ENCODE results near the gene CAMK2N1.

The CAMK2N1 gene

DNA sequence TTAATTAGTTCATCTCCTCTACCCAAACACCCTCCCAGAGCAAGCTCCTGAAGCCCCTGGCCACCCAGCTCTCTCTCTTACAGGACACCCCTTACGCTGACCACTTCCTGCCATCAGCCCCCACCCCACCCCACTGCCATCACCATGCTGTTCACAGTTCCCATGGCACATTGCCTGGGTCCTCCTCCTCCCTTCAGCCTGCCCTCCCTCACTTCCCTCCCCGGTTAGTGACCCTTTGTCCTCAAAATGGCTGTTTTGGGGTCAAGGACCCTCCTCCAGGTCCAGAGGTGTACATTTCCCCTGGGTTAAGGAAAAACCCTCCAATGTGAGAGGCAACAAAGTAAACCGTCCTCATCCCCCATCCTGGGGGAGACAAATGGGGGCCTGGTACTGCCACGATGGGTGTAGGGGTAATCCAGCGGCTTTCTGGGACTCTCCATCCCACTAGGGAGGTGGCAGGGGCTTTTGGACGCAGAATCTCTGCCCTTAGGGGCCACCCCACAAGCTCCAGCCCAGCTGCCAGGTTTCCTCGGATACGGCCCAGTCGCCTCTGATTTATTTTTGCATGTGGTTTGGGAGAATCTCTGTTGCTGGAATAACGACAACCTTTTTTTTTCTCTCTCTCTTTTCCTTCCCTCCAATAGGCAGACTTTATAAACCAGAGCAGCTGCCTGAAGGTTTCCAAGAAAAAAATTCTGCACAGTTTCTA is 8.5 kb downstream of the CAMK2N1 start:
- DNase-seq: no peak

DNA sequence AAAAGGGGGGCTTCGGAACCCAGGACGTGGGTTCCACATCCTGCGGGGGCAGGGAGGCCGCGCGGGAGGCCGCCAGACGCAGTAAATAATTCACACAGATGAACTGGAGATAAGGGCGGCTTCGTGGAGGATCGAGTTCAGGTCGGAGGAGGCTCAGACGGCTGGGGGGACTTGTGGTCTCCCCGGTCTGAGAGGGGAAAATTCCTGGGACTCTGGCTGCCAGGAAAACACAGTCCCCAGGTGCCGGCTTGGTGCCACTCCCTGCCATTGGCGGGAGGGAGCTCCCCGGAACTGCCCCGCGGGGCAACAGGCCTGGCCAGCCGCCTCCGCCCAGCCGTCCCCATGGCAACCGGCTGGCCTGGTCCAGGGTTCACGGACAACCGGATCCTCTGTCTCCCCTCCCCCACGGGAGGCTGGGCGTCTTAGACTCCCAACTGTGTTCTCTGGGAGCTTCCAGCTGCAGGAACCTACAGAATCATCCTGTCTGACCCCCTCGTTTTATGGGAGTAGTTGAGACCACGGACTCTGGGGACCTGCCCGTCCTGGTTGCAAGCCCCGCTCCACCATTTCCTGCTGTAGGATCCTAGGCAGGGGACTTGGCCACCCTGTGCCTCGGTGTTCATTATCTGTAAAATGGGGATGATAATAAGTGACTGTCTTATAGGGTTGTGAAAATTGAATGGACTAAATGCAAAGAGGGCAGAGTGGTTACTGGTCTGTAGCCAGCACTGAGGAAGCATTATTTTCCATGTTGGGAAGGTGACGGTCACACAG is 9.6 kb downstream of the CAMK2N1 start:
- DNase-seq: no peak

DNA sequence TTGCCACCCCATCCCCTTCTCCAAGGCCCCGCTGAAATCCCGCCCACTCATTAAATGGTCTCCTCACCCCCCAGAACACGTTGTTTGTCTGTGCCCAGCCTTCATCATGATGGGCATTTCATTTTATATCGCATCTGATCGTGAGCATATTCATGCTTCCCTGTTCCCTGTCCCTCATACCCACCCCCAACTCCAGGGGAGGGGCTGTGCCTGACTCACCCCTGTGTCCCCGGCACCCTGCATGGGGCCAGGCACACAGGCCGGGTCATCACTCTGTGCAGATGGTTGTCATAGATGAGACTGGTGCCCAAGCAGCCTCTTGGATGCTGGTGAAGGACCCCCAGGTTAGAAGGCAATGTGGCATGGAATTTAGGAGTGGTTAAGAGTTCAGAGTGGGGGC is 11.0 kb downstream of the CAMK2N1 start:
- no peak for DNase-seq

DNA sequence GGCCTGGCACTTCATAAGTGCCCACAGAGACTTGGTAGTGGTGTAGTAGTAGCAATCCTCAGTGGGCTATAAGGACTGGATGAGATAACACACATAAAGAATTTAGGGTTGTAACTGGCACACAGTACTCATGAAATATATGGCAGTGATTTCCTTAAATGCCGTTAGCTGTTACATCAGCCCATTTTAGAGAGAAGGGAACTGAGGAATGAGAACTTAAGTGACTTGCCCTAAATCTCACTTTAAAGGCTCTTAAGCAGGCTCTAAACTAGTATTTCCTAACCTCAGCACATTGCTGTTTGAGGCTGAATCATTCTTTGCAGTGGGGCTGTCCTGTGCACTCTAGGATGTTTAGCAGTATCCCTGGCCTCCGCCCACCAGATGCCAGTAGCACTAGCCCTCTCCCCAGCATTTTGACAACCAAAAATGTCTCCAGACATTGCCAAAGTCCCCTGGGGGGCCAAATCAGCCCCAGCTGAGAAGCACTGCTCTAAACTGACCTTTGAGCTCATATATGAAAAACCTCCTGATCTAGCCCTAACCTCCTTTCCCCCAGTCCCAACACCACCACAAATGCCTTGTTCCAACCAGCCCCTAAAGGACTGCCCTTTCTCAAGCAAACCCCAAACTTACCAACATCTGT is 11.6 kb downstream of the CAMK2N1 start:
- no peak for DNase-seq

DNA sequence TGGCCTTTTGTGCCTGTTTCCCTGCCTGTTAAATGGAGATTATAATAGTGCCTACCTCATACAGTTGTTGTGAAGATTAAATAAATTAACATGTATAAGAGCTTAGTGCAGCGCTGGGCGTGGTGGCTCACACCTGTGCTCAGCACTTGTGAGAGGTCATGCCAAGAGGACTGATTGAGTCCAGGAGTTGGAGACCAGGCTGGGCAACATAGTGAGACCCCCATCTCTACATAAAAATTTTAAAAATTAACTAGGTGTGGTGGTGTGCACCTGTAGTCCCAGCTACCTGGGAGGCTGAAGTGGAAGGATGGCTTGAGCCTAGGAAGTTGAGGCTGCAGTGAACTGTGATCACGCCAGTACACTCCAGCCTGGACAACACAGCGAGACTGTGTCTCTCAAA is 12.1 kb downstream of the CAMK2N1 start:
- no peak for DNase-seq

DNA sequence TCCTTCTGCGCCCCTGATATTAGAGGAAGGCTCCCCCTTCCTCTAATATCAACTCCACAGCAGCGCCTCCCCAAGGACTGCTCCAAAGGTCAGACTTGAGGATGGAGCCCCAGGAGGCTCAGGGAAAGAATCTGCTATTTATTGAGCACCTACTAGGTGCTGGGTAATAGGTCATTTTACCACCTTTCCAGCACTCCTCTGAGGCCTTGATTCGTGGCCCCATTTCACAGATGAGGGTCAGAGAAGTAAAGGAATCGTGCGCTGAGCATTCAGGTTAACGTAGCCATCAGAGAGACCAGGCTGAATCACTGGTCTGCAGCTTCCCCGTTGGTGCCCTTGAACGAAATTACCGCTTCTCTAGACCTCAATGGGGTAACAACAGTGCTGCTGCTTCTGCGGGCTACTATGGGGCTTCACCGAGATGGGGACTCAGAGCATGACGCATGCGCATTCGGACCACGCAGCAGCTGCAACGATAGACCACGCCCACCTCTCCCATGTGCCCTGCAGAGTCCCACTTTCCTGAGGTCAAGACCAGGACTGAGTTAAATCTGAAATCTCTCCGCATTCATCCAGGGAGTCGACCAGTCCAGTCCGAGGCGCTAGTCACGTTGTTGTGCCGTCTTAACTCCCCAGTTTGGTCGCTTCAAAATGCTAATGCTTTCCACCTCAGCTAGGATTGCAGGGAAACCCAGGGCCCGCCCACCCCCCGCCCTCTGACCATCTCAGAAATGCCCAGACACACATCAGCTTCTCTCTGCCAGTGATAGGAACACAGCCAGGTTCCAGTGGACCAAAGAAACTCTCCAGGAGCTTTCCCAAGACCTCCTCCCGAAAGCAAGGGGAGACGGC is 12.9 kb downstream of the CAMK2N1 start:
- DNase-seq: no peak

DNA sequence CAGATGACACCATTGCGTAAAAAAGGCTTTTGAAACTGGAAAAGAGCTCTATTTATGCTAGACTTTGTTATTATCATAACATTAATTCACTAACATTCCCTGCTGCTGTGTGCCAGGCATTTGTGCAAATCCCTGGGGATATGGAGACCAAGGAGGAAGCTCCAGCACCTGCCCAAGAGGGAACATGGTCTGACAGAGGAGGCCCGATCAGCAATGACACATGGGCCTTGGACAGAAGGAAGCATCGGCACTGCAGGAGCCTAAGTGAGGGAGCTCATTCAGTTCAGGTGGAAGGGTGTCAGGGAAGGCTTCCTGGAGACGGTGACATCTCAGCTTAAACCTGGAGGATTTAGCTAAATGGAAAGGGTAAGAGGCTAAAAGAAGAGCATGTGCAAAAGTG is 13.9 kb downstream of the CAMK2N1 start:
- no peak for DNase-seq

DNA sequence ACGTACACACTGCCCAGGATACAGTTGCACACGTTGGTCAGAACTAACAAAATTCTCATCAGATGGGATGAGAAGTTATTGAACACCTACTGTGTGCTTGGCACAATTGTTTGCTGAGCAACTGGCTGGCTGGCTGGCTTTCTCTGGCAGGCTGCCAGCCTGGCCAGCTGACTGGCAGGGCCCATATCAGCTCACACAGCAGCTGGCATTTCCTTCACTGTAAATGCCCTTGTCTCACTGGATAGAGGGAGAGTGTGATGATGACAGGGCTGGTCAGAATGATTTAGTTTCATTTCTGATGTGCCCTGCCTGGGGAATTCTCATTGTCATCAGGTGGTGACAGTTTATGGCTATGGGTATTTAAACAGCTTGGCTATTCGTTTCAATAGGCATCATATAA is 15.8 kb downstream of the CAMK2N1 start:
- no peak for DNase-seq

DNA sequence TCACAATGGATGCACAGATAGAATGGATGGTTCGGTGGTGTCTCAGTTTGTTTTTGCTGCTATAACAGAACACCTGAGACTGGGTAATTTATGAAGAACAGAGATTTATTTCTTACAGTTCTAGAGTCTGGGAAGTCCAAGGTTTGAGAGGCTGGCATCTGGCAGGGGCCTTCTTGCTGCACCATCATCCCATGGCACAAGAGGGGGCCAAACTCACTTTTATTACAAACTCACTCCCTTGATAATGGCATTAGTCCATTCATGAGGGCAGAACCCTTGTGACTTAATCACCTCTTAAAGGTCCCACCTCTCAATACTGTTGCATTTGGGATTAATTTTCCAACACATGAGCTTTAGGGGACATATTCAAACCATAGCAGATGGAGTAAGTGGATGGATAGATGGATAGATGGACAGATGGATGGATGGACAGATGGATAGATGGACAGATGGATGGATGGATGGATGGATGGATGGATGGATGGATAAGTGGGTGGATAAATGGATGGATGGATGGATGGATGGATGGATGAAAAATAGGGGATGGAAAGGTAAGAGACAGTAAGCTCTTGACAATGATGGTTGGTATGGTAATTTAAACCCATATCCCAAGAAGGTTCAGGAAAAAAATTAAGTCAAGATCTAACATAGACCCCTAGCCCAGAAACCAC is 16.5 kb downstream of the CAMK2N1 start:
- no peak for DNase-seq

DNA sequence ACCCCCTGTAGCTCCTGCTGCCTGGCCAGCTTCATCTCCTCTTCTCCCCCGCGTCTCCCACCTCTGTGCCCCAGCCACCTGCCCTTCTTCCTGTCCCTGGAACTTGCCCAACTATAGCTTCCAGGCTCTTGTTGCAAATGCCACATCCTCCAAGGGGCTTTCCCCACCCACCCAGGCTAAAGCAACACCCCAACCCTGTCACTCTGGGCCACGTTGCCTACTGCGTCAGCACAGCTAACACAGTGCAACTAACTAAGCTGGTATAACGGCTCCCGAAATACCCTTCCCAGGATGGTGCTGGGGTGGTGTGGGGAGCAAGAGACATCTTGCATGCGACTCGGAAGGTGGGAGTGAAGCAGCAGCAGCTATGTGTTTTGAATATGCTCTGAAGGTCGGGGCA is 19.7 kb downstream of the CAMK2N1 start:
- no peak for DNase-seq

DNA sequence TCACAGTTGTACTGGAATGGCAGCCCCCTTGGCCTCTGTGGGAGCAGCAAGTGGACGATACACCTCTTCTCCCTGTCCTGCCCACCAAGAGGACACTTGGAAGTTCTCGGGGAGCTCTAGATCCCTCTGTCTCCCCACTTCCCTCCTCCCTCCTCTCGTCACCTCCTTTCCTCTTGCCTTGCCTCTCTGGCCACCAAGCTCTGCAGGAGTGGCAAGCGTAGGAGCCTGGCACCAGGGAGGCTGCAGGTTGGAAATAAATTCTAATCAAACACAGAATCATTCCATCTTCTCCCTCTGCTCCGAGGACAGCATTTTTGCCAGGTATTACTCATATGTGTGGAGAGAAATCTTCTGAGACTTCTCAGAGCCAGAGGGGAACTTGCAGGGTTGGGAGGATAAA is 20.8 kb downstream of the CAMK2N1 start:
- DNase-seq: no peak

DNA sequence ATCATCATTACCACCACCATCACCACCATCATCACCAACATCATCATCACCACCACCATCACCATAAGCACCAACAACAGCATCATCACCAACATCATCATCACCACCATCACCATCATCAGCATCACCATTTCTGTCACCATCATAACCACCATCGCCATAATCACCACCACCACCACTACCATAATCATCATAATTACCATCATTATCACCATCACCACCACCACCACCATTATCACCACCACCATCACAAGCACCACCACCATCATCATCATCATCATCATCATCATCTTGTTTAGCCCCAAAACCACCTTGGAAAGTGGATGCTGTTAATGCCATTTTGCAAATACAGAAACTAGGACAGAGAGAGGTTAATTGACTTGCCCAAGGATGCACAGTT is 22.5 kb downstream of the CAMK2N1 start:
- DNase-seq: no peak

DNA sequence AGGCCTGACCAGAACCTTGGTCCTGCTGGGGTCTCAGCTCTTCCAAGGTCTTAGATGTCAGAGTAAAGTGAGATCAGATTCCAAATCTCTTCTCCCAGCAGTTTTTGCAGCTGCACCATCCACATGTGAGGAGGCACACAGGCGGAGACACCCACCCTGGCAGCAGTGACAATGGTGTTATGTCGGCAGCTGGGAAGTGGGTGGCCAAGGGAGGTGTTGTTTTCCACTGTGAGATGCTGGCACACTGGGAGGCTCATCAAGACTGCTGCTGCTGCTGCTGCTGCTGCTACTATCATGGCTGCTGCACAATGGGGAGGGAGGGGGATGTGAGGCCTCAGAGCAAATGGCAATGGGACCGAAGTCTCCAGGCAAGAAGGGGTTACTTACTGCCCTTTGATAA is 23.6 kb downstream of the CAMK2N1 start:
- no peak for DNase-seq

DNA sequence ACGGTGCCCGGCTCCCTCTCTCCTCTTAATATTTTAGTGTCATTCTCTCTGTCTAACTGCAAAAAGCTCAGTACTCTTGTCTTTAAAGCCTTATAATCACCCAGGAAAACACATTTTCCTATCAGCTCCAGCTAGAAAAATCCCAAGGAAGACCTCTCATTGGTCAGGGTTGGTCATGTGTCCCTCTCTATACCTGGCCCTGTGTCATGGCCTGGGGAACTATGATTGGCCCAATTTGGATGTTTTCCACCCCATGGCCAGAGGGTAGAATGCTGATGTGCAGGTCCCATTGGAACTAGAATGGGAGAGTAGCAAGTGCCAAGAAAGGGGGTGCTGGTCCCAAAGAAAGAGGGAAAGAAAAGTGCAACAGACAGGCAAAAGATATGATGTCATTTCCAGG is 27.3 kb downstream of the CAMK2N1 start:
- no peak for DNase-seq

DNA sequence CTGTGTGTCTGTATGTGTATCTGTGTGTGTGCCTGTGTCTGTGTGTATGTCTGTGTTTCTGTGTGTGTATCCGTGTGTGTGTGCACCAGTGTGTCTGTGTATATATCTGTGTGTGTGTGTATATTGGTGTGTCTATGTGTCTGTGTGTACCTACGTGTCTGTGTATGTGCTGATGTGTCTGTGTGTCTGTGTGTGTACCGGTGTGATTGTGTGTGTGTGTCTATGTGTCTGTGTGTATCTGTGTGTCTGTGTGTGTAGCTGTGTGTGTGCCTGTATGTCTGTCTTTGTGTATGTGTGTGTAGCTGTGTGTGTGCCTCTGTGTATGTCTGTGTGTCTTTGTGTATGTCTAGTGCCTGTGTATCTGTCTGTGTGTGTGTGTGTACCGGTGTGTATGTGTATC is 32.0 kb downstream of the CAMK2N1 start:
- DNase-seq: no peak

DNA sequence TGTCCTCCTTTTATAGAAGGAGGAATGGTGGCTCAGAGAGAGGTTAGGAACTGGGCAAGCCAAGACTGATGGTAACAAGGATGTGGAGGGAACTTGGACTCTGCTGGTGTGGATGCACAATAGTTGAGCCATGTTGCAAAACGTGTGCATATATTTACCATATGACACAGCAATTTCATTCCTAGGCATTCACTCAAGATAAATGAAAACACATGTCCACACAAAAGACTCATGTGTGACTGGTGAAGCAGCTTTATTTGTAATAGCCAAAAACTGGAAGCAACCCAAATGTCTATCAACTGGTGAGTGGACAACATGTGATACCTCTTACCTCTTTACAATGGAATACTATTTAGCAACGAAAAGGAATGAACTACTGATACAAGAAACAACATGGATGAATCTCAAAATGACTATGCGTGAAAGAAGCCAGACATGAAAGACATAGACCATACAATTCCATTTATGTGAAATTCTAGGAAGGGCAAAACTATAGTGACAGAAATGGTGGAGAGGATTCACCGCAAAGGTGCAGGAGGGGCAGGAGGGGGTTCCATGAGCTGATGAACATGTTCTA is 36.2 kb downstream of the CAMK2N1 start:
- no peak for DNase-seq

DNA sequence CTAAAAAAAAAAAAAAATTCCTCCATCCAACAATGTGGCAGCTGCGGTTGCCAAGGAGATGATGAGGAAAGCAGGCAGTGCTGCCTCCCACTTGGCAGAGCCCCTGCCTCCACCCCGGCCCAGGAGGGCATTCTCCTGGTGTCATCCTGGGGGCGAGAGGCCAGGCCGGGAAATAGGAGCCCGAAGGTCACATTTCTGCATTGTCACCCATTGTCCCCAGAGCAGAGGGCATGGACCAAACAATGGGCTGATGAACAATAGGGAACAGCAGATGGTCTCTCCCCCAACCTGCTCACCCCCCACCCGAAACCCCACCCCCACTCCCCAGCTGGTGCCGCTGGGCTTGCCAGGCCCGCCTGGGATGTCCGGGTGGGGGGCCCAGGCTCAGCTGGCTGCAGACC is 37.3 kb downstream of the CAMK2N1 start:
- no peak for DNase-seq

DNA sequence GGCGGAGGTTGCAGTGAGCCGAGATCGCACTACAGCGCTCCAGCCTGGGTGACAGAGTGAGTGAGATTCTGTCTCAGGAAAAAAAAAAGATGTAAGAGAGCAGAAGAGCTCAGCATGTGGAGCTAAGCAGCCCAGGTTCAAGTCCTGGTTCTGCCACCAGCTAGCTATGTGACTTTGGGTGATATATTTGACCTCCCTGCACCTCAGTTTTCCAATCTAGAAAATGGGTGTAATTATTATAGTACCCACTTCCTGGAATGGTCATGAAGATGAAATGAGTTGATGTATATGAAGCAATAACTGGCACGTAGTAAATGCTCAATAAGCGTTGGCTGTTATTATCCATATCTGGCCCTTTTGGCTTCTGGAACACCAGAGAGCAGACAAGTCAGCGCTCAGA is 38.2 kb downstream of the CAMK2N1 start:
- DNase-seq: no peak

DNA sequence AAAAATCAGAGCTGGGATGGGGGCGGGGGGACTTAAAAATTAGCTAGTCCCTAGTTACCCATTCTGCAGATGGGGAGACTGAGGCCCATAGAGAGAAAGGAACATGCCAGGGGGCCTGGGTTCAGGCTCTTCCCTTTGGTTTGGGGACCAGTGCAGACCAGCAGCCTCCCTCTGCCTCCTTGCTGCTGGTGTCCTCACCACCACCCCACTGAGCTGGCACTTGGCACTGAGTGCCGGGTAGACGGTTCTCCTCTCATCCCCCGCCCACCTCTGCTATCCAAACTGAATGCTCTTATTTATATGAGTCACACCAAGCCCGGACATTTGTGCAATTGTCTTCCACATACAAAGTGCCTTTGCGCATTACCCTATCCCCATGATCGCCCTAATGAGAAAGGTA is 39.2 kb downstream of the CAMK2N1 start:
- no peak for DNase-seq

DNA sequence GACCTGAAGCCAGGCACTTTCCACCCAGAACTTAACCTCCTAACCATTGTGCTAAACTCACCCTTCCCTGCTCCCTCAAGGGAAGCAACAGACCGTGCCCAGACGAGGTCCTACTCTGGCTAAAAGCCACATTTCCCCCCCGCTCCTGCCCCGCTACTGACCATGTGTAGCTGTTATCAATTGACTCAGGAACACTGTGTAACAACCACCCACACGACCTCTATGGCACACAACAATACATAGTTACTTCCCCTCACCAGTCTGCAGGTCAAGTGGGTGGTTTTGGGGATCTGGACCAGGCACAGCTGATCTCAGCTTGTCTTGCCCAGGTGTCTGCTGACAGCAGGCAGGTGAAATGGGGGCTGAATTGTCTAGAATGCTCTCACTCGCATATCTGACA is 40.1 kb downstream of the CAMK2N1 start:
- DNase-seq: no peak

DNA sequence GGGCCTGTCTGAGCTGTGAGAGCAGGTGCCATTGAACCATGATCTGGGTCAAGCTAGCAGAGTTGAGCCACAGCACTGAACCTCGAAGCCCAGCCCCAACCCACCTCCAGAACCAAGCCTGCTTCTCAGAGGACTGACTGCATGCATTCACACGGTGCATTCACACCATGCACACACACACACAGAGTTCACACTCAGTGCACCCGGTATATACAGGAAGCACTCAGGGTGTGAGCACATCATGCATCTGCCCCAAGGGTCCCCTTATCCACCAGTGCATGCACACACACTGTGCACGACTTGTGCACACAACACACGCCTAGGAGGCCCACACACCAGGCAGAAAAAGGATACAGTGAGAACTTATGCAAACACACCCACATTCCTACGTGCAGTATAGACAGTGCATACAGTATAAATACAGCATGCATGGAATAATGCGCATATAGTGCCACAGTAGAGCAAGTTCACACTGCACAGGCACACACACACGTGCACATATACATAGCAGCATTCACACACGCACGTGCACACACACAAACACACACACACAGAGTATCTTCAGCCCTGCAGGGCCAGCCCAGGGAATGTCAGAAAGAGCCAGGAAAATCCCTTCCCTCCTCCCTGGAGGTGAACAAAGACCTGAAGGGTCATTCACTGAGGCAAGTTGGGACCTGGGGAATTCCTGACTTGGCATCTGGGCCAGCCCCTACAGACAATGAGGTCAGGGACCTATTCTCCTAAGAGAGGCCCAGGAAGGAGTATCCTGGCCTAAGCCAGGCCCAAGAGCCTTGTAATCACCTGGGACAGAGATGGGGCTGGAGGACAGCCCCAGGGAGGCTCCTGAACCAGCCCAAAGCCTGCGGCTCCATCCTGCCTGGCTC is 42.1 kb downstream of the CAMK2N1 start:
- no peak for DNase-seq
